Retinal pigment epithelial cell (primary cell): ENCODE measurements around the gene TTYH2.
A peak's percentile ranks its signal among the peaks of the same experiment; 100 is the strongest.

Source experiments
- DNase-seq: peaks from one replicate; pipeline ENCODE4 v3.0.0-alpha.2; 2010; ENCODE audit warnings: low read depth
- H3K4me3 ChIP-seq: 2 replicates; pipeline ENCODE4 v1.5.1; 2011; ENCODE audit warnings: mild to moderate bottlenecking, low read length, control low read depth, moderate library complexity
- CTCF ChIP-seq: conservative IDR thresholded peaks from 2 replicates; pipeline ENCODE4 v1.5.1; 2011; ENCODE audit warnings: low read depth, low read length, control low read depth, inconsistent platforms

Gene TTYH2

DNA sequence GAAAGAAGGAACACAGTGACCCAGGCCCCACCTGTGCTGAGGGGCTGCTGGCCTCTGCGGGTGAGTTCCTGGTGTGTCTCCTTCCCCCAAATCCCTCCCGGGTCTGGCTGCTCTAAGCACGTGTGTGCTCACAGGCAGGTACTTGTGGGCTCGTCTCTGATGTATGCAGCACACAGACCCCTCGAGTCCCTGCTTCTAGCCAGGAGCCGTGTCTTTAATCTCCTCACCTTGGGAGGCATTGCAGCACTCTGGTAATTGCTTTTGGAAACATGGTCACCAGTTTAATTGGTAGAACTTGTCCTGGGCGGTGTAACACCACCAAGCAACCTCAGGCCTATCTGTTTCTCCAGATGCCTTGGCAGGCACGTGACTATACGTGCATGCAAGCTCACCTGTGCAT lies 18.7 kb upstream of the TTYH2 start:
- no peak for TF ChIP-seq CTCF
- DNase-seq, result no peak
- no peak overlapping the region for H3K4me3 ChIP-seq

DNA sequence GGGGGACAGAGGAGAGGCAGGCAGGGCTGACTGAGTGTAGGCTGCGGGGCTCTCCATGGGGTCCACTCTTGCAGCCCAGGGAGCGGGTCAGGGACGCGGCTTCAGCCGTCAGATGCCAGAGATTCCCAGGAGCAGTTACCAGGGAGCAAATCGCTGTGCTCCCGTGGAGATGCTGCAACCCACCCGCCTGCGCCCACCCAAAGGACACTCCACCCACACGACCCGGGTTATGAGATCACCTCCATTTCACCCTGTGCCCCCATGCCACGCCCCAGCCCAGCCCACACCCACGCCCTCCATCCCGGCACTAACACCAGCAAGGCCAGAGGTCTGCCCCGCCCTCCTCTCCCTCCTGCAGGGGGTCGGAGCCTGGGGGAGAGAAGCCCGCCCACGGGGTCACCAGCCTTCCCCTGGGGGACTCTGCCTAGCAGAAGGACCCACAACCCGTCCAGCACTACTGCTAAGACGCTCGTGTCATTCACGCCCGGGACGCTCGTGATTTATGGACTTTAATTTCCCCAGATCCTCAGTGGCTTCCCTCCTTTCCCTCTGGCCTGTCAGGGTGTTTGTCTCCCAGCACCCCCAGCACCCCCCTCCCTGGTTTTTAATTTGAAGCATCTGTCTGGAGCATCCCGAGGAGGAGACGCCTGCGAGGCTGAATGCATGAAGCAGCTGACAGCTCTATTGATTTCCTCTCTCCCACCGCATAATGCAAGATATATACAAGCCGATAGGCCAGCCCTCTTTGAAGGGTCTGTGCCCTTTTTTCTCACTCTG lies 16.6 kb upstream of the TTYH2 start:
- no peak overlapping the region for H3K4me3 ChIP-seq
- no peak for DNase-seq
- TF ChIP-seq CTCF, result no peak

DNA sequence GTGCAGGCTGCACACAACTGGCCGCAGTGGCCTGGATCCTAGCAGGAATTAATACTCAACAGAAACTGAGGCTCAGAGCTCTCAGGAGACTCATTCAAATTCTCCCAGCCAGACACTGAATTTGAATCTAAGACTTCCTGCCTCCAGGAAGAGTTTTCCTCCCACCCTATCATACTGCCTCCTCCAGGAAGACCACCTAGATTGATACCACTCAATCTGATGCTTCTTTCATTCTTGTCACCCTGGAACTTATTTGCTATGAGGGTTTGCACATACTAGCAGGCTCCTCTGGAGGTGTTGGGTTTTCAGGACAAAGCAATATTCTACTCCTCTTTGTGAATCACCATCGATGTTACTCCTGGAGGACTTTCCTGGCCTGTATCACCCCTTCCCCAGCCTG lies 15.6 kb upstream of the TTYH2 start:
- no peak for DNase-seq
- TF ChIP-seq CTCF, result no peak
- H3K4me3 ChIP-seq, result no peak overlapping the region

DNA sequence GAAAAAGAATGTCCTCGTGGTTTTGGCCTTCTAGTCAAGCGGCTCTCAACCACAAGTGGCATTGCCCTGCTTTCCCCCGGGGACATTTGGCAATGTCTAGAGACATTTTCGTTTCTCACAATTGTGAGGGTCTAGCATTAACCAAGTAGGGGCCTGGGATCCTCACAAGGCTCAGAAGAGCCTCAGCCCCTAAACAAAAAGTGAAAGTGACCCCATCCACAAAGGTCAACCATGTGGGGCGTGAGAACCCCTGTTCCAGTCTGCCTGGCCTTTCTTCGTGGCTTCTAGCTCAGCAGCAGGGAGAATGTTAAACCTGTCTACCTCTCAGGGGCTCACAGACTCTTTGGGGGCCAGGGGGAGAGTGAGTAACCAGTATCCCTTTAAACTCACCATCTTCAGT lies 14.7 kb upstream of the TTYH2 start:
- no peak for DNase-seq
- no peak overlapping the region for H3K4me3 ChIP-seq
- no peak for TF ChIP-seq CTCF

DNA sequence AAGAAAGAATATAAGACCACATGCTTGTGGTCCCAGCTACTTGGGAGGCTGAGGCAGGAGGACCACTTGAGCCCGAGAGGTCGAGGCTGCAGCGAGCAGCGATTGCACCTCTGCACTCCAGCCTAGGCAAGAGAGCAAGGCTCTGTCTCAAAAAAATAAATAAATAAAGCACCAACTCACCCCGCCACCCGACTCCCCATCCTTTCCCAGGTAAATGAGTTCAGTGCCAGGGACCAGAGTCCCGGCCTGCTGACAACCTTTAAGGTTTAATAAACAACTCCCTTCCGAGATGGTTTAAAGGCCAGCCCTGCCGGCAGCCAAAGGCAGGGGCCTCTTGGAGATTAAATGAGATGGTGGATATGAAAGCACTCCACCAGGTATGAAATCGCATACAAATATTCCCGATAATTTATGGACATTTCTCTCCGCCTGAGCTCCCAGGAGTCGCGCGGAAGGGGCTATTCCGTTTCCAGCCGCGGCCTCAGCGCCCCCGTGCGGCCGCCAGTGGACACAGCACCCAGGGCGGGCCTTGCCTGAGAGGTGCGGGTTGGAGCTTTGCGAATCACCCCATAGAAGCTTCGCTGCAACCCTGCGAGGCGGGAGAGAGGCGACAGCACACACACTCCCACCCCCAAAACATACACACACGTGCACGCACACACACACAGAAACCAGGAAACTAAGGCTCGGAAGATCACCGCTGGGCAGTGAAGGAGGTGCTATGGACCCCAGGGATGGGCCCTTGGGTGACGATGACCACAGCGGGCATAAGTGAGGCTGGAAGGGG lies 13.9 kb upstream of the TTYH2 start:
- no peak for DNase-seq
- H3K4me3 ChIP-seq, result no peak overlapping the region
- peak; percentile 99 for TF ChIP-seq CTCF

DNA sequence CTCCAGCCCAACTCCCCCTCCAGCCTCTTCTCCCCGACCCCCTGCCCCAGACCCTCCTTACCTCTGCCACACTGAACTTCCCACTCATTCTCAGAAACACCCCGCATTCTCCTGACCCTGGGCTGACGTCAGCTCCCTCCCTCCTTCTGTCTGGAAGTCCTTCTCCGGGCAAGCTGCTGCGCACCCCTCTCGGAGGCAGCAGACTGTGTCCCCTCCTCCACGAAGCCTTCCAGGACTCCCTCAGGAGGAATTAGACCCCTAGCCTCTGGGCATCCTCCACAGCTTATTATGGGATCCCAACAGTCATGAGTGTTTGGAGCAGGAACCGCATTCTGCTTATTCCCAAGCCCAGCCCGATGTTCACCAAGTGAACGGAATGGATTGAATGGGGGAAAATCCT lies 13.3 kb upstream of the TTYH2 start:
- no peak for TF ChIP-seq CTCF
- H3K4me3 ChIP-seq, result no peak overlapping the region
- DNase-seq, result no peak

GRCh38 chr17:74201250-74201649 lies 12.1 kb upstream of the TTYH2 start:
- no peak overlapping the region for H3K4me3 ChIP-seq
- TF ChIP-seq CTCF, result no peak
- DNase-seq, result no peak
